HepG2 (cell line): ENCODE measurements around the gene CCDC88C. TPM values are rescaled to one million over a fixed set of nuclear protein-coding genes. Genes with fewer than 3 reads are reported as not detected.
"Not testable (repeated sequence)": the region's sequence is repeated elsewhere in the genome, so short reads cannot be mapped to it uniquely, and the experiment has no call there.

Experiments used
- ATAC-seq: fragments of 200-7000 bp; cut with Tn5 transposase; 3 replicates; pipeline ENCODE4 v1.9.1; 2020; ENCODE audit warnings: mild to moderate bottlenecking, moderate library complexity
- BruUV-seq: library from RNA; stranded (reverse); fragments of 400-500 nt; replicated peaks from 2 replicates; lab custom pipeline; 2021; lab: Mats Ljungman, UMichigan
- CTCF ChIA-PET: fragments of 300-600 bp; formaldehyde crosslinking; extraction: SDS; loops from one replicate; lab custom pipeline; 2021; ENCODE audit warnings: low total read pairs, inconsistent platforms, low intra/inter-chr PET ratio; lab: Yijun Ruan, JAX
- POLR2A ChIA-PET: fragments of 350-600 bp; sonication (Branson Sonifier 250); formaldehyde crosslinking; loops from one replicate; lab custom pipeline; 2020; ENCODE audit warnings: antibody characterized with exemption, inconsistent platforms; lab: Yijun Ruan, JAX
- DNase-seq: peaks from one replicate; pipeline ENCODE4 v3.0.0-alpha.2; 2015; ENCODE audit warnings: low spot score
- FAIRE-seq: peaks from 3 replicates; lab custom pipeline; 2011; peaks lifted over from hg19 to GRCh38; lab: Jason Lieb, UNC
- H2AFZ ChIP-seq: one replicate; pipeline ENCODE4 v1.6.1; 2011; ENCODE audit warnings: low read length, inconsistent platforms
- H3K27ac ChIP-seq: fragments of 300-600 bp; 3 replicates; pipeline ENCODE4 v1.8.0; 2011; ENCODE audit warnings: mixed run types, mild to moderate bottlenecking, mixed read lengths, low read length, inconsistent platforms; ENCODE audit not compliant: insufficient read depth; ENCODE audit errors: extremely low read length
- H3K27me3 ChIP-seq, 2 experiments: fragments of 200-600 bp in 1 of 2; 2 replicates in 1 of 2; 3 replicates in 1 of 2; pipeline versions ENCODE4 v1.6.0 to v1.8.0; 2011; ENCODE audit warnings: low read length in 2 of 2, mild to moderate bottlenecking in 2 of 2, moderate library complexity in 2 of 2, inconsistent platforms in 1 of 2; ENCODE audit not compliant: insufficient read depth in 2 of 2, control insufficient read depth in 1 of 2
- H3K36me3 ChIP-seq, 2 experiments: fragments of 200-600 bp in 1 of 2; replicated peaks in 1 of 2; 2 replicates in 1 of 2; 3 replicates in 1 of 2; pipeline versions ENCODE4 v1.5.1 to v1.8.0; 2011; ENCODE audit warnings: low read length in 2 of 2, inconsistent platforms in 1 of 2; ENCODE audit not compliant: insufficient read depth in 2 of 2, control insufficient read depth in 1 of 2
- H3K4me1 ChIP-seq: 2 replicates; pipeline ENCODE4 v1.5.1; 2012; ENCODE audit warnings: low read length, inconsistent platforms; ENCODE audit not compliant: insufficient read depth
- H3K4me2 ChIP-seq: 2 replicates; pipeline ENCODE4 v1.6.0; 2011; ENCODE audit warnings: low read depth, low read length, inconsistent platforms
- H3K4me3 ChIP-seq, 3 experiments: fragments of 200-600 bp in 1 of 3; sonication (generic), shearing (Covaris generic) in 1 of 3; replicated peaks in 1 of 3; 2 replicates each; pipeline ENCODE4 v1.5.1; 2011 to 2016; ENCODE audit warnings: low read length in 3 of 3, inconsistent platforms in 2 of 3, low read depth in 2 of 3, mild to moderate bottlenecking in 2 of 3, control low read depth in 1 of 3, mixed read lengths in 1 of 3; ENCODE audit not compliant: insufficient read depth in 1 of 3
- H3K79me2 ChIP-seq: one replicate; pipeline ENCODE4 v1.6.1; 2011; ENCODE audit warnings: low read length, inconsistent platforms; ENCODE audit not compliant: insufficient read depth
- H3K9ac ChIP-seq: 2 replicates; pipeline ENCODE4 v1.6.0; 2011; ENCODE audit warnings: mild to moderate bottlenecking, low read depth, low read length, inconsistent platforms; ENCODE audit not compliant: insufficient read depth
- H3K9me3 ChIP-seq: 2 replicates; pipeline ENCODE4 v1.5.1; 2012; ENCODE audit warnings: mild to moderate bottlenecking, low read length
- H4K20me1 ChIP-seq: 2 replicates; pipeline ENCODE4 v1.6.0; 2011; ENCODE audit warnings: inconsistent platforms, mild to moderate bottlenecking, low read length, moderate library complexity; ENCODE audit not compliant: insufficient read depth
- ARHGAP35 ChIP-seq: sonication (generic); formaldehyde crosslinking; IDR thresholded peaks from 2 replicates; pipeline ENCODE4 v1.9.0; 2022; ENCODE audit warnings: mild to moderate bottlenecking, inconsistent platforms, moderate library complexity, missing genetic modification reagents, borderline replicate concordance
- KDM5B ChIP-seq: sonication (generic); formaldehyde crosslinking; IDR thresholded peaks from 2 replicates; pipeline ENCODE4 v1.4.0; 2020; ENCODE audit warnings: missing genetic modification reagents, mild to moderate bottlenecking, borderline replicate concordance
- PAF1 ChIP-seq: IDR thresholded peaks from 2 replicates; pipeline ENCODE4 v1.6.1; 2016; ENCODE audit warnings: missing genetic modification reagents, missing compliant biosample characterization
- PHF5A ChIP-seq: IDR thresholded peaks from one replicate; pipeline ENCODE4 v1.6.1; 2018; ENCODE audit warnings: low read depth, missing genetic modification reagents; ENCODE audit not compliant: unreplicated experiment
- SAP130 ChIP-seq: IDR thresholded peaks from 2 replicates; pipeline ENCODE4 v1.6.1; 2016; ENCODE audit warnings: low read depth
- ZNF205 ChIP-seq: IDR thresholded peaks from 2 replicates; pipeline ENCODE4 v1.6.1; 2018; ENCODE audit warnings: missing biosample characterization, missing genetic modification reagents
- ZNF263 ChIP-seq: sonication (generic); formaldehyde crosslinking; IDR thresholded peaks from 2 replicates; pipeline ENCODE4 v1.4.0; 2020; ENCODE audit warnings: missing genetic modification reagents
- WGBS: methylation state at CpG from one replicate; pipeline ENCODE4 v1.1.6; 2017; ENCODE audit warnings: low lambda C conversion rate; 5-methylcytosine and 5-hydroxymethylcytosine counted together
- in situ Hi-C: cut with HindIII; loops from 2 replicates; pipeline ENCODE4 v1.10.0; 2017; ENCODE audit warnings: low pct_unique_long_range_greater_than_20kb; ENCODE audit not compliant: extremely low pct_ligation_motif_present
- intact Hi-C: fragments of 100-400 bp; cut with micrococcal nuclease; formaldehyde crosslinking; loops from one replicate; pipeline ENCODE4 v1.10.0; 2022; ENCODE audit not compliant: unreplicated experiment
- polyA plus RNA-seq, 8 experiments: library from polyadenylated mRNA; depleted of rRNA in 3 of 8; stranded (reverse) in 7 of 8; unstranded in 1 of 8; fragments of >200 nt; fragmentation: Illumina TruSeq in 4 of 8; extraction: Trizol in 4 of 8; gene quantifications; 2 replicates each; pipeline versions ENCODE4 v1.2.1 to v1.2.3, GENCODE V29; 2011 to 2016; ENCODE audit warnings: low read depth in 4 of 8, missing spikeins in 1 of 8, mixed read lengths in 1 of 8; ENCODE audit not compliant: insufficient read depth in 1 of 8
- total RNA-seq, 5 experiments: library from RNA; depleted of rRNA; stranded (reverse); fragments of >200 nt; fragmentation: Illumina TruSeq; extraction: Trizol; gene quantifications; 2 replicates each; pipeline ENCODE4 v1.2.3, GENCODE V29; 2016; ENCODE audit warnings: low read depth in 1 of 5
- TF ChIP-seq, protein P1 (sequence below): sonication (generic); formaldehyde crosslinking; IDR thresholded peaks from 2 replicates; pipeline ENCODE4 v1.5.0; 2020; ENCODE audit warnings: mild to moderate bottlenecking, missing genetic modification reagents, borderline replicate concordance
- TF ChIP-seq, protein P2 (sequence below): IDR thresholded peaks from 2 replicates; pipeline ENCODE4 v1.6.1; 2016; ENCODE audit warnings: mild to moderate bottlenecking

Gene CCDC88C
- total and polyA plus RNA-seq, 2 of the 13 experiments (the other 11 are each of a cell fraction or from before 2014, with no cell fraction given) = 3.6 to 11.7 TPM

DNA sequence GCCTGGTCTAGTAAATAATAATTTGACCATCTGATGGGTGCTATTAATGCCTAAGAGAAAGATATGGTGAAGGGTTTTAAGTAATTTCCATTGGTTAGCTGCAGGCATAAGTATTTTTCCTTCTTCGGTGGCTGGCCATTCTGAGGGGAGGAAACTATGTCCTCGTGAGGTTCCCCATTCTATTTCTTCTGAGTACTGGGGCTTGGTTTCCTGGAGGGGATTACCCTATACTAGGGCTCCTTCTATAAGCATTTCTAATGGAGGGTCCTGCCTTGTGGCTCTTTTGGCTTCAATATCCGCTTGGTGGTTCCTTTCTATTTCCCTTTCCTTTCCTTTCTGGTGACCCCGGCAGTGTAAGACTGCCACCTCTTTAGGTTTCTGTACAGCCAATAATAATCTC lies 191.3 kb downstream of the CCDC88C start:
- H2AFZ ChIP-seq, H3K9me3 ChIP-seq, H4K20me1 ChIP-seq, in situ Hi-C loops, intact Hi-C loops, H3K4me1 ChIP-seq, POLR2A ChIA-PET, BruUV-seq, H3K4me3 ChIP-seq, H3K27me3 ChIP-seq, H3K79me2 ChIP-seq, ATAC-seq, DNase-seq, H3K4me2 ChIP-seq, H3K9ac ChIP-seq, H3K36me3 ChIP-seq, H3K27ac ChIP-seq, FAIRE-seq, CTCF ChIA-PET: not testable (repeated sequence)
- 99% methylated on average over 4 of the region's 4 CpGs for WGBS

DNA sequence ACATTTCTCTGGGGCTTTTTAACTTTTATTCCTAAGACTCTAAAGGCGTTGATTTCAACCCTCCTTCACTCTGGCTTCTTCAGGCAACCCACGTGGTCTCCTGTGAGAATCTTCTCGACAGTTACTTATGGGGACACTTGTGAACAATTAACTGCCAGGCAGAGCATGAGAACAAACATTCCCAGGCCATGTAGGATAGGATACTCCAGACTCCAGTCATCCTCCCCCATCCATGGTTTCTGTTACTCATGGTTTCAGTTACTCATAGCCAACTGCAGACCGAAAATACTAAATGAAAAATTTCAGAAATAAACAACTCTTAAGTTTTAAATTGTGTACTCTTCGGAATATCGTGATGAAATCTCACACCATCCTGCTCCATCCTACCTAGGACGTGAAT lies 192.6 kb downstream of the CCDC88C start:
- no peaks in the 10 kb centered on the region for H3K27me3 ChIP-seq
- no peak for TF ChIP-seq ZNF263
- TF ChIP-seq ZNF205 (CRISPR knock-in tag) = no peak
- no peak for TF ChIP-seq KDM5B (CRISPR knock-in tag)
- TF ChIP-seq, protein P1, sequence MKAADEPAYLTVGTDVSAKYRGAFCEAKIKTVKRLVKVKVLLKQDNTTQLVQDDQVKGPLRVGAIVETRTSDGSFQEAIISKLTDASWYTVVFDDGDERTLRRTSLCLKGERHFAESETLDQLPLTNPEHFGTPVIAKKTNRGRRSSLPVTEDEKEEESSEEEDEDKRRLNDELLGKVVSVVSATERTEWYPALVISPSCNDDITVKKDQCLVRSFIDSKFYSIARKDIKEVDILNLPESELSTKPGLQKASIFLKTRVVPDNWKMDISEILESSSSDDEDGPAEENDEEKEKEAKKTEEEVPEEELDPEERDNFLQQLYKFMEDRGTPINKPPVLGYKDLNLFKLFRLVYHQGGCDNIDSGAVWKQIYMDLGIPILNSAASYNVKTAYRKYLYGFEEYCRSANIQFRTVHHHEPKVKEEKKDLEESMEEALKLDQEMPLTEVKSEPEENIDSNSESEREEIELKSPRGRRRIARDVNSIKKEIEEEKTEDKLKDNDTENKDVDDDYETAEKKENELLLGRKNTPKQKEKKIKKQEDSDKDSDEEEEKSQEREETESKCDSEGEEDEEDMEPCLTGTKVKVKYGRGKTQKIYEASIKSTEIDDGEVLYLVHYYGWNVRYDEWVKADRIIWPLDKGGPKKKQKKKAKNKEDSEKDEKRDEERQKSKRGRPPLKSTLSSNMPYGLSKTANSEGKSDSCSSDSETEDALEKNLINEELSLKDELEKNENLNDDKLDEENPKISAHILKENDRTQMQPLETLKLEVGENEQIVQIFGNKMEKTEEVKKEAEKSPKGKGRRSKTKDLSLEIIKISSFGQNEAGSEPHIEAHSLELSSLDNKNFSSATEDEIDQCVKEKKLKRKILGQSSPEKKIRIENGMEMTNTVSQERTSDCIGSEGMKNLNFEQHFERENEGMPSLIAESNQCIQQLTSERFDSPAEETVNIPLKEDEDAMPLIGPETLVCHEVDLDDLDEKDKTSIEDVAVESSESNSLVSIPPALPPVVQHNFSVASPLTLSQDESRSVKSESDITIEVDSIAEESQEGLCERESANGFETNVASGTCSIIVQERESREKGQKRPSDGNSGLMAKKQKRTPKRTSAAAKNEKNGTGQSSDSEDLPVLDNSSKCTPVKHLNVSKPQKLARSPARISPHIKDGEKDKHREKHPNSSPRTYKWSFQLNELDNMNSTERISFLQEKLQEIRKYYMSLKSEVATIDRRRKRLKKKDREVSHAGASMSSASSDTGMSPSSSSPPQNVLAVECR (CRISPR knock-in tag) = no peak
- no peak for TF ChIP-seq SAP130 (CRISPR knock-in tag)
- no peak for TF ChIP-seq ARHGAP35 (CRISPR knock-in tag)
- TF ChIP-seq, protein P2, sequence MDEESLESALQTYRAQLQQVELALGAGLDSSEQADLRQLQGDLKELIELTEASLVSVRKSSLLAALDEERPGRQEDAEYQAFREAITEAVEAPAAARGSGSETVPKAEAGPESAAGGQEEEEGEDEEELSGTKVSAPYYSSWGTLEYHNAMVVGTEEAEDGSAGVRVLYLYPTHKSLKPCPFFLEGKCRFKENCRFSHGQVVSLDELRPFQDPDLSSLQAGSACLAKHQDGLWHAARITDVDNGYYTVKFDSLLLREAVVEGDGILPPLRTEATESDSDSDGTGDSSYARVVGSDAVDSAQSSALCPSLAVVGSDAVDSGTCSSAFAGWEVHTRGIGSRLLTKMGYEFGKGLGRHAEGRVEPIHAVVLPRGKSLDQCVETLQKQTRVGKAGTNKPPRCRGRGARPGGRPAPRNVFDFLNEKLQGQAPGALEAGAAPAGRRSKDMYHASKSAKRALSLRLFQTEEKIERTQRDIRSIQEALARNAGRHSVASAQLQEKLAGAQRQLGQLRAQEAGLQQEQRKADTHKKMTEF (CRISPR knock-in tag) = no peak
- TF ChIP-seq PAF1 = no peak
- TF ChIP-seq PHF5A (CRISPR knock-in tag) = no peak
- H3K9ac ChIP-seq = no peak overlapping the region
- no peaks in the 10 kb centered on the region for H3K4me1 ChIP-seq
- no peaks in the 10 kb centered on the region for H3K9me3 ChIP-seq
- no peak for ATAC-seq
- H3K79me2 ChIP-seq = no peaks in the 10 kb centered on the region
- no TSS peak for BruUV-seq
- no peaks in the 10 kb centered on the region for H3K36me3 ChIP-seq
- no peak overlapping the region for H3K4me2 ChIP-seq
- in situ Hi-C loops = no loop called here
- intact Hi-C loops = no loop called here
- no peak overlapping the region for H3K4me3 ChIP-seq
- no peaks in the 10 kb centered on the region for H4K20me1 ChIP-seq
- ChIA-PET CTCF (no interaction called here), POLR2A (no interaction called here)
- H2AFZ ChIP-seq = no peak overlapping the region
- H3K27ac ChIP-seq = no peak overlapping the region
- no peak for DNase-seq
- 95% methylated on average over 7 of the region's 7 CpGs for WGBS
- FAIRE-seq = no peak
